HEK293T (cell line): ENCODE measurements around the gene TSNAXIP1.
"Not testable (repeated sequence)": the region's sequence is repeated elsewhere in the genome, so short reads cannot be mapped to it uniquely, and the experiment has no call there.

ENCODE experiments used
- CTBP1 ChIP-seq: fragments of 450-650 bp; IDR thresholded peaks from 2 replicates; pipeline ENCODE4 v1.6.1; 2016; ENCODE audit warnings: borderline replicate concordance
- FOXK2 ChIP-seq: fragments of 450-650 bp; IDR thresholded peaks from 2 replicates; pipeline ENCODE4 v1.6.1; 2016; ENCODE audit warnings: mild to moderate bottlenecking
- HDGF ChIP-seq: fragments of 450-650 bp; IDR thresholded peaks from 2 replicates; pipeline ENCODE4 v1.6.1; 2017; ENCODE audit warnings: antibody characterized with exemption, borderline replicate concordance
- LEF1 ChIP-seq: fragments of 450-650 bp; IDR thresholded peaks from 2 replicates; pipeline ENCODE4 v1.6.1; 2017; ENCODE audit warnings: mild to moderate bottlenecking, borderline replicate concordance
- NFRKB ChIP-seq: fragments of 450-650 bp; IDR thresholded peaks from 2 replicates; pipeline ENCODE4 v1.6.1; 2016; ENCODE audit warnings: mild to moderate bottlenecking, moderate library complexity
- SP1 ChIP-seq: fragments of 450-650 bp; IDR thresholded peaks from 2 replicates; pipeline ENCODE4 v1.6.1; 2017
- TARDBP ChIP-seq: fragments of 450-650 bp; IDR thresholded peaks from 2 replicates; pipeline ENCODE4 v1.6.1; 2016
- ZNF384 ChIP-seq: fragments of 450-650 bp; IDR thresholded peaks from 2 replicates; pipeline ENCODE4 v1.6.1; 2016

- TF ChIP-seq FOXK2, TARDBP, HDGF, CTBP1, SP1, ZNF384, NFRKB, LEF1: not testable (repeated sequence)
Measured at GRCh38 chr16:67837190-67837589, 30.5 kb downstream of the TSNAXIP1 start.
